Kidney tubule cell (primary cell): ENCODE measurements around the gene RBM34.
"Not testable (repeated sequence)": the region's sequence is repeated elsewhere in the genome, so short reads cannot be mapped to it uniquely, and the experiment has no call there.

Experiments
- DNase-seq: peaks from one replicate; pipeline ENCODE4 v3.0.0-alpha.2; 2018; ENCODE audit warnings: low spot score

Gene RBM34

DNA sequence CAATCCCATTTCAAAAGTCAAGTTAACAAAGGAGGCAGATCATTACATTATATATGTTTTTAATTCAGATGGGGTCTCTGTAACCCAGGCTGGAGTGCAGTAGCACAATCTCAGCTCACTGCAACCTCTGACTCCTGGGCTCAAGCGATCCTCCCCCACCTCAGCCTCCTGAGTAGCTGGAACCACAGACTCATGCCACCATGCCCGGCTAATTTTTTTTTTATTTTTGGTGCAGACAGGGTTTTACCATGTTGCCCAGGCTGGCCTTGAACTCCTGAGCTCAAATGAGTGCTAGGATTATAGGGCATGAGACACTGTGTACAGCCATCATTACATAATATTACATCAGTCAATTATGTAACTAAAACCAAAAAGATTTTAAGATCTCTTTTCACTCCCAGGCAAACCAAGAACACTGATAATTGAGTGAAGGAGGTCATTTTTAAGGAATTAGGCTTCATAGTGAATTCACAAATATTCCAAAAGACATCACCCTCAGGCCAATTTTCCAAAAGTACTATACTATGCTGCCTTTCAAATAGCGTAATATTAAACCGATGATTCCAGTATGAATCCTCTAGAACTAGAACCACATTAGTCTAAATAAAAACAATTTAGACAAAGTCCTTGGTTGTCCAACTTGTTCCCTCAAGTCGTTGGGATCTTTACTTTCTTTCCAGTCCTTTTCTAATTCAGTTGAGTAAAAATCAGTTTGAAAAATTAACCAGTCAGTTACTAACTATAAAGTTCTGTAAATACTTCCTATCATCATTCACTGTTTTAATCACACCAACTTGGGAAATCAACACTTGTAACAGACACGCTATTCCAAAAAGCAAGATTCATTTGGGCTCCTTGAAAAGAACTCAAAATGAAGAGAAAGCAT lies 48.5 kb downstream of the RBM34 start:
- no peak for DNase-seq

DNA sequence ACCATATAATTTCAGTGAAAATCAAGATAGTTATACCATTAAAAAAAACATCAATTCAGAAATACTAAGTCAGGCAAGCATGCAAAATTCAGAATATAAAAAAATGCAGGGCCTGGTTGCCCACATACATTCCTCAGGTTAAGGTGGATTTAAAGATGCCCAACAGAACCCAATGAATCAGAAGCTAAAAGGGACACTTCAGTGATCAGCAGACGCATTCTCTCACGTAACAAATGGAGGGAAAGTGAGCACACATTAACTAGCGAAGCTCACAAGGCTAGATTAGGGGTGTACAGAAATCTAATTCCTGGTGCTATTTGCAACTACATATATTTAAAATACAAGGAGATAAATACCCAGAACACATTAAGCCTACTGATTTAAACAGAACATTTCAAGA lies 49.9 kb downstream of the RBM34 start:
- no peak for DNase-seq

DNA sequence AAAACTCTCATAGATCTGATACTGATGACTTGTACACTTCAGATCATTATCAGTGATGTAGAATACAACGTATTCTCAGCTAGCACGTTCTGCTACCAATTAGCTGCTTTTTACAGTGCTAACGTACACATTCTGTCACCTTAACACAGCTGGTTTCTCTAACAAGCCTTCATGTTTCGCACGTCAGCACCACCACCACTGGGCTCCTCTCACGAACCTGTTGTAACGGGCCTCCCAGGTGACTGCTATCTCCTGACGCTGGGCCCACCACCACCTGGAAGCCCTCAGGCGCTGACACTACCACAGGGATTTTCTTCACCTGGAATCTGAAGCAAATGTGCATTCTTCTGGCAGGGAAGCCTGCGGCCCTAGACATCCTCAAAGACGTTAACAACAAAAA lies 52.2 kb downstream of the RBM34 start:
- DNase-seq = no peak

DNA sequence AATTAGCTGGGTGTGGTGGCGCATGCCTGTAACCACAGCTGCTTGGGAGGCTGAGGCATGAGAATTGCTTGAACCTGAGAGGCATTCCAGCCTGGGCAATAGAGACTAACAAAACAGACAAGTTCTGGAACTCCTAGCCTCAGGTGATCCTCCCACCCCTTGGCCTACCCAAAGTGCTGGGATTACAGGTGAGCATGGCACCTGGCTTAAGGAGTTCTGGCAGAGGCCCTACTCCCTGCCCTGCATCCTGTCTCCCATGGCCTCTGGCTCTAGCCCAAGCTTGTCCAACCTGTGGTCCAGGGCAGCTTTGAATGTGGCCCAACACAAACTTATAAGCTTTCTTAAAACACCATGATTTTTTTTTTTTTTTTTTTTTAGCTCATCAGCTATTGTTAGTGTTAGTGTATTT lies 52.9 kb downstream of the RBM34 start:
- no peak for DNase-seq

DNA sequence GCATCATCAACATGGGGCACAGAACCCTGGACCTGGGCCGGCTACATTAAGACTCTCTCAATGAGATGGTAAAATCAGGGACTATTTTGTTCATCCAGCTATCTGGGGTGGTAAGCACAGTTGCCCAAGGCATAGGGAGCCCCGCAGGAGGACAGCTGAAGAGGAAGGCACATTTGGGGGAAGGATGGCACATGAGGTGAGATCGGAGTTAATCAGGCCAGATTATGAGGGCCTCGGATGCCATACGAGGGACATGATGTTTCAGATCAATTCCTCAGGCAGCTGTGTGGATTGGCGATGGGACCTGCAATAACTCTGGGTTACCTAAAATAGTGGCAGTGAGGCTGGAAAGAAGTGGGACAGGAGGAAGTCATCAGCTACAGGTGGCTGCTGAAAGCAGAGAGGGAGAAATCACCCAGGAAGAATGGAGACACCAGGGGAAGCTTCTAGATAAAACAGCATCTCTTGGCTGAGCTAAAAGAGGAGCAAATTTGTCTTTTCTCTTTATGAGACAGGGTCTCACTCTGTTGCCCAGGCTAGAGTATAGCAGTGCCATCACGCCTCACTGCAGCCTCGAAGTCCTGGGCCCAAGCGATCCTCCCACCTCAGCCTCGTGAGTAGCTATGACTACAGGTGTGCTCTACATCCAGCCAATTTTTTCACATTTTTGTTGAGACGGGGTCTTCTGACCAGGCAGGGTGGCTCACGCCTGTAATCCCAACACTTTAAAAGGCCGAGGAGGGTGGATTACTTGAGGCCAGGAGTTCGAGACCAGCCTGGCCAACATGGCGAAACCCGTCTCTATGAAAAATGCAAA lies 53.5 kb downstream of the RBM34 start:
- DNase-seq = no peak

DNA sequence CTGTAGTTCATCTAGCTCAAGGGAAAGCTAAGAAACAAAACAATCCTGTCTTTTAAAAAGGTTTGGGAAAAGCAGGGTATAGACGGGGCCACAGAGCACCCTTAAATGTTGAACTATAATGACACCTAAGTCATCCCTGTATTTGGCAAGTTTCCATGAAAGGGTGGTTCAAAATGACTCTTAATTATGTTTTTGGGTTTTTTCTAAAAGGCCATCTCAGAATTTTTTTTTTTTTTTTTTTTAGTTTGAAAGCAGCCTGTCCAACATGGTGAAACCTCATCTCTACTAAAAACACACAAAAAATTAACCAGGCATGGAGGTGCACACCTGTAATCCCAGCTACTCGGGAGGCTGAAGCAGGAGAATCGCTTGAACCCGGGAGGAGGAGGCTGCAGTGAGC lies 54.6 kb downstream of the RBM34 start:
- DNase-seq = no peak

DNA sequence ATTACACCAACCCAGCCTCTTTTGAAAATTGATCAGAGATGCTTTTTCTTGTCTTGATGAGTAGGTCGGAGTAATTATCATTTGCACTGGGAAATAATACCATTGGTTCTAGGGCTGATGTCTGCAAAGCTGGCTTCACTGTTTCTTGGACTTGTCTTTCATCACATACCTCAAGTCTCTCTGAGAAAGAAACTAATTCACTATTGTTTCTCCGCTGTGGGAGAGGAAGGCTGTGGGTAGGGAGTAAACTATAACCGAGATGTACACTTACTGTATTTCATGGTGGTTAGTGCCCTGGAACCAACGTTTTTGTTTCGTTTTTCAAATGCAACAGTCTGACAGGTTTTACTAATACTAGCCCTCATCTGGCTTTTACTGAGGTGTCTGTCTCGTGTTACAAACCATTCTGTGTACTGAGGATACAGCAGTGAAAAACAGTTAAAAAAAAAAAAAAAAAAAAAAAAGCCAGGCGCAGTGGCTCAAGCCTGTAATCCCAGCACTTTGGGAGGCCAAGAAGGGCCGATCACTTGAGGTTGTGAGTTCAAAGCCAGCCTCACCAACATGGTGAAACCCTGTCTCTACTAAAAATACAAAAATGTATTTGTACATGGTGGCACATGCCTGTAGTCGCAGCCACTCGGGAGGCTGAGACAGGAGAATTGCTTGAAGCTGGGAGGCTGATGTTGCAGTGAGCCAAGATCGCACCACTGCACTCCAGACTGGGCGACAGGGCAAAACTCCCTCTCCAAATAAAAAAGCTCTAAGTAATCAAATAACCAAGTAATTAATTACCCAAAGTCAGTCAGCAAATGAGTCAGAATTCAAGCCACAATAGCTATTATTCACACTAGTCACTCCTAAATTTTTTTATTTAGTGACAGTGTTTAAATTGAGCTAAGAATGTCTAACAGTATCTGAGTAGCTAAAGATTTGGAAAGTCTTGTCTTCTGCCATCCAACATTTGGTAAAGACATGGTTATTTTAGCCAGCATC lies 55.7 kb downstream of the RBM34 start:
- peak; percentile 30 for DNase-seq

DNA sequence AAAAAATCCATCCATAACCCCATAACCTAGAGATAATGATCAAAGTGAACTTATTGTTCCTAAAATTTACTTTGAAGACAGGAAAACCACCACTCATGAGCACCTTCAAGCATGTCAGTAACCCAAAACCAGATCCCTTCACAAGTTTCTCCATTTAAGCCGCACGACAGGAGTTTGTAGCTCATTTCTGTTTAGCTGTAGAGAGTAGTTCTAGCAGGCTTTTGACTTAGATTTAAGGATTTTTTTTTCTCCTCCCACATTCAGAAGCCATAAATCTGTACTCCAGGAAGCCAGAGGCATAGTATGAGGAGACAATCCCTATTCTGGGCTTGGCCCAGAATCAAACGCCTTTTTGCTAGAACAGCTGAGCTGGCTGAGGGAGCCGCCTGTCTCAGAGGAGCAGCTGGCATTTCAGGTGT lies 58.0 kb downstream of the RBM34 start:
- DNase-seq = no peak

DNA sequence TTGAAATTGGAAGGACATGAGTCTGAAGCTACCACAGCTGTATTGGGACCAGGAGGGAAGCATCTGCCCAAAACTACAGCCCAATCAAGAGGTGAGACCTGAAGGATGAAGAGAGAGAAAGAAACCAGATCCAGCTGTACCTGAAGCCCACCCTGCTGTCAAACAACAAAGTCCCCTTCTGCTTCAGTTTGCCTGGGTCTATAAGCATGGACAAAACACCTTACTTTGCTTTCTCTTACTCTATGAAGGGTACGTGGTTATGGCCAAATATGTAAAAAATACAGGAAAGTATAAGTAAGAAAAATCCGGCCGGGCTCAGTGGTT lies 58.8 kb downstream of the RBM34 start:
- DNase-seq = no peak

DNA sequence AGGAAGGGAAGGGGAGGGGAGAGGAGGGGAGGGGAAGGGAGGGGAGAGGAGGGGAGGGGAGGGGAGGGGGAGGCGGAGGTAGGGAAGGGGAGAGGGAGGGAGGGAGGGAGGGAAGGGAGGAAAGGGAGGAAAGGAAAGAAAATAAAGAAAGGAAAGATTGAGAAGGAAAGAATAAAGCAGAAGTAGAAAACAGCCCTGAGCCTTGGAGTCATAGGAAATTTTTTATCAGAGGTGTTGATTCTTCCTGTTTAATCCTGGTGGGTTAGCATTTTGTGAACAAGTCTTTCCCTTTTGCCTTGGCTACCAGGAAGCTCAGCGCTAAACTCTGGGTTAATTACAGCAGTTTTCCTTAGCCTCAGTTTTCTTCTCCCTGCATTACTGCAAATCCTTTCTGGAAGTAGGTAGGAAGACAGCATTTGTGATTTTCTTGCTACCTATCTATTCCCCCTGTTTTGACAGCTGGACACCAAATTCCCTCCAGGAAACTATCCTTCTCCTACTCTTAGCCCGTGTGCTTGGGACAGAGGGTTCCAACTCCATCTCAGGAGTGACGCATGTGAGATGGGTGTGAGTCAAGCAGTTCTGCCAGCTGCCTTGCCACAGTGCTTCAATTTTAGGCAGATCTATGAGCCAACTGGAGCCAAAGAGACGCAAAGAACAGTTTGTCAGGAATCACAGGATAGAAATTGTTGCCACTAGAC lies 59.3 kb downstream of the RBM34 start:
- no peak for DNase-seq

DNA sequence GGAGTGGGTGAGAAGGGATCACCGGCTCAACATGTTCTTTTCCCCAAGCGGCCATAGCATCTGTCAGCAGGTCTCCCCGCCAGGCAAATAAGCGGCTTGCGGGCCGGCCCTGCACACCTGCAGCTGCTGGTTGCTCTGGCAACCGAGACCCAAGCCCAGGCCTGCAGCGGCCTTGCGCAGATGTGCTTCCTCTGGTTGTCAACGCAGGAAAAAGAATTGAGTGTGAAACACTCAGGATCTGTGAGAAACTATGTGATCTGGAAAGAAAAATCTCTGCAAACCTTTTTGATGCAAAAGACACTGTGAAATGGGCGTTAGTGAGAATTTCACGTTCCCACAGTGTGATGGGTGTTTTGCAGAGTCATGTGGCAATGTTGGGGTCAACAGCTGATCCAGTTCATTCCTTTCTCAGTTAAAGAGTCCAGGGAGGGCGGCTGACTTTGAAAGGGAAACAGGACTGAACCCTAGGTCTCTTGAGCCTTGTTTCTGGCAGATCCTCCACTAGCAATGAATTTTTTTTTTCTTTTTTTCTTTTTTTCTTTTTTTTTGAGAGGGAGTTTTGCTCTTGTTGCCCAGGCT lies 60.8 kb downstream of the RBM34 start:
- no peak for DNase-seq

DNA sequence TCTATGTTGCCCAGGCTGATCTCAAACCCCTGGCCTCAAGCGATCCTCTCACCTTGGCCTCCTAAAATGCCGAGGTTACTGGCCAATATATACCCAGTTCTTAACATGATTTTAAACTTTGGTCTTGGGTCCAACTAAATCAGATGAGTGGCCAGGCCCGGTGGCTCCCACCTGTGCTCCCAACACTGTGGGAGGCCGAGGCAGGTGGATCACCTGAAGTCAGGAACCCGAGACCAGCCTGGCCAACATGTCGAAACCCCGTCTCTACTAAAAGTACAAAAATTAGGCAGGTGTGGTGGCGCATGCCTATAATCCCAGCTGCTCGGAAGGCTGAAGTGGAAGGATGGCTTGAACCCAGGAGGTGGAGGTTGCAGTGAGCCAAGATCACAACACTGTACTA lies 62.1 kb downstream of the RBM34 start:
- no peak for DNase-seq

DNA sequence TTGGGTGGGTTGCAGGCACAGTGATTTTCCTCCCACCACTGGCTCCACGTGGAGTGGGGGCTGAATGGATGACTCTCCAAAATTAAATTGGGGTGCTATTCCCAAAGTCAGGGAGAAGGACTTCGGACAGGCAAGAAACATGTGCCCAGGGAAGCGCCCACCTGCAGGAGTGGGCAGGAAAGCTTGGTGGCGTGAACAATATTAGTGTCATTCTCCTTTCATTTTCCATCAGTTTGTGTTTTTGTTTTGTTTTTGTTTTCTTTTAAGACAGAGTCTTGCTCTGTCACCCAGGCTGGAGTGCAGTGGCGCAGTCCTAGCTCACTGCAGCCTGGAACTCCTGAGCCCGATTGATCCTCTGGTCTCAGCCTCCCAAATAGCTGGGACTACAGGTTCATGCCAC lies 62.5 kb downstream of the RBM34 start:
- no peak for DNase-seq

DNA sequence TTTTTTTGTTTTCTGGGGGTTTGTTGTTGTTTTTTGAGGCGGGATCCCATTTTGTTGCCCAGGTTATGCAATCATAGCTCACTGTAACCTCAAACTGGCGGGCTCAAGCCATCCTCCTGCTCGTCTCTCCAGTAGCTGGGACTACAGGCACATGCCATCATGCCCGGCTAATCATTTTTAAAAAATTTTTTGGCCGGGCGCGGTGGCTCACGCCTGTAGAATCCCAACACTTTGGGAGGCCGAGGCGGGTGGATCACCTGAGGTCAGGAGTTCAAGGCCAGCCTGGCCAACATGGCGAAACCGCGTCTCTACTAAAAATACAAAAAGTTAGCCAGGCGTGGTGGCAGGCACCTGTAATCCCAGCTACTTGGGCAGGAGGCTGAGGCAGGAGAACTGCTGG lies 63.5 kb downstream of the RBM34 start:
- DNase-seq = not testable (repeated sequence)

DNA sequence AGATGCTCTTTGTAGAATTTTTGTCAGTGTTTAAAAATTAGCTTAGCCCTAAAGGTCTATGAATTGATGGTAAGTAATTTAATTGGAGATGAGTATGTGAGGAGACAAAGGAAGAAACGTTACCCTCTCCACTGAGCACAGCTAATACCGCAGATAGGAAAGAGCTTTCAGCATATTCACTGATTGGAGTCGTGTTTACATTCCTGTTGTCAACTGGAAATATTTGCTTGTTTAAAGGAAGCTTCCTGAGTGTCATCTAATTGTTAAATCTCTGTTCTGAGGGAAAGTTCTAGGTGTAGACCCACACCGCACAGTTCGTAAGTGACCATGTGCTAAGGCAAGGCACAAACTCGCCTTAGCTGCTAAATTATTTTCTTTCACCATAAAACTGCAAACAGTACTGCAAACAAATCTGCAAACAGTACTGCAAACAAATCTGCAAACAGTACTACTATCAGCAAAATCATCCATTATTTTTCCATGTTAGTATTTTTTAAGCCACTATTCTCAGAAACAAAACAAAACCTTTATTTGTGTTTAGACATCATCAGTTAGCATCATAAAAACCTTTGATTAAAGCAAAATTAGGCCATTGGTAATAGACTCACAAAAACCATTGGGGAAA lies 65.0 kb downstream of the RBM34 start:
- no peak for DNase-seq

DNA sequence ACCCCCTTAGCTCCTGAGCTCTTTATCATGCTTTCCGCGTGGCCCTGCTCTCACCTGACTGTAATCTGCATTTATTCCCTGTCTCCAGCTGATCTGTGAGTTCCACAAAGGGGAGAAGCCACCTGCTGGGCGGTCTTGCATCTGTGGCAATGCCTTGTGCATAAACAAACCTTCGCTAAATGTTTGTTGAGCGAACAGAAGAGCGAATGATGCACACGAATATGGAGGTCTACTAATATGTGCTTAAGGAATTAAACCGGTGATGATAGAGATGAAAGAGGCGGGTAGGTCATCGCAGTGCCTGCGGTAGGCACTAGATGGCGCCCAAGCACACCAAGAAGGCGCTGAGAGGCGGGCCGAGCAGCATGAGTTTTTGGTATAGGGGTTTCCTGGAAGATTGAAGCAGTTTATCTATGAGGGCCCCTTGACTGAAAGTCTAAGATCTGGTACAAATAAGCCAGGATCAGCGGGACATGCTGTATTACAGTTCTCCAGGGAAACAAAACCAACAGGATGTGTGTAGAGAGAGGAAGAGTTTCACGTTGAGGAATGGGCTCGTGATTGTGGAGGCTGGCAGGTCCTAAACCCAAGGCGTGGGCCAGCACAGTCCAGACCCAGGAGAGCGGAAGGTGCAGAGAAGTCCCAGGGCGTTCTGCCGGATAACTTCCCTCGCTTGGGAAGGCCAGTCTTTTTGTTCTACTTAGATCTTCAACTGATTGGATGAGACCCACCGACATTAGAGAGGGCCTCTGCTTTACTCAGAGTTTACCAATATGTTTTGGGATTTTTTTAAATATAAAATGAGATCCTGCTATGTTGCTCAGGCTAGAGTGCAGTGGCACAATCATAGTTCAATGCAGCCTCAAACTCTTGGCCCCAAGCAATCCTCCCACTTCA lies 67.1 kb downstream of the RBM34 start:
- DNase-seq = peak; percentile 71

DNA sequence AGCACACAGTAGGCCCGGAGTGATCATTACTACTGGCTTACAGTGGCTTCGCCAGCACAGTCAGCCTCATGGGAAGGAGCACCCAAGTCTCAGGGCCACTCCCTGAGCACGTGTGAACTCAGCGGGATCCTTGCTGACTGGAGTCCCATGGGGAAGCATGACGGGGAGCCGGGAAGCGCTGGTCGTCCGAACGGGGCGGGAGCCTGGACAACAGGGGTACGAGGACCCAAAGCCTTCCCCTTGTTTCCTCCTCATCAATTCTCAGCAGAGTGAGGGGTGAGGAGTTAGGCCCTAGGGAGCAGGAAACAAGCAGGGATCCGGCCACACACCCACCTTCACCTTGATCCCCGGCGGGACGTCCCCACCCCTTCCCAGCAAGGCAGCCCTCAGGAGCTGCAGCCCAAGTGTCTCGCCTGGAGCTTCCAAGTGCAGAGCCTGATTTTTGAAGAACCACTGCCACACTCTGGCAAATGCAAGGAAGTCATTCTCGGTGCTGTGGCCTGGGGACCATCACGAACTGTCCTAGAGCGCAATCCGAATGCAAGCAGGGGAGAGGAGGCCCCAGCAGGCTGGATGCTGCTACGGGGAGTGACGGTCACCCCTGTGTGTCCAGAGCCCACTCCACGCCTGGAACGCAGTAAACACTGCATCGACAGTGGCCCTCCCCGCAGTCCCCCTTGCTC lies 67.9 kb downstream of the RBM34 start:
- peak; percentile 69 for DNase-seq

DNA sequence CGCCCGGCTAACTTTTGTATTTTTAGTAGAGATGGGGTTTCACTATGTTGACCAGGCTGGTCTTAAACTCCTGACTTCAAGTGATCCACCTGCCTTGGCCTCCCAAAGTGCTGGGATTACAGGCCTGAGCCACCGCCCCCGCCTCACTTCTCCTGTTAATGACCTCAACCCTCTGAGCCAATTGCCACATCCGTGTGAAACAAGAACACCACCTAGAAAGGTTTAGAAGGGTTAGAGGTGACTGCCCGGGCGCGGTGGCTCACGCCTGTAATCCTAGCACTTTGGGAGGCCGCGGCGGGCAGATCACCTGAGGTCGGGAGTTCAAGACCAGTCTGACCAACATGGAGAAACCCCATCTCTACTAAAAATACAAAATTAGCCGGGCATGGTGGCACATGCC lies 68.6 kb downstream of the RBM34 start:
- not testable (repeated sequence) for DNase-seq

DNA sequence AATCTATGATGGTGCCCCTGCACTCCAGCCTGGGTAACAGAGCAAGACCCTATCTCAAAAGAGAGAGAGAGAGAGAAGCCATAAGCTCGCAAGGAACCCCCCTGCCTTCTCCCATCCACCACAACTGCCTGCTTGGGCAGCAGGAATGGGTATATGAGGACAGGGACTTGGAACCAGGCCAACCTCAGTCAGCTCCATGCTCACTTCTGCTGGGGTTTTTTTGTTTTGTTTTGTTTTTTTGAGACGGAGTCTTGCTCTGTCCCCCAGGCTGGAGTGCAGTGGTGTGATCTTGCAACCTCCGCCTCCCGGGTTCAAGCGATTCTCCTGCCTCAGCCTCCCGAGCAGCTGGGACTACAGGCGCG lies 69.0 kb downstream of the RBM34 start:
- not testable (repeated sequence) for DNase-seq
